ENCODE results near the gene SLC37A1.

SLC37A1 gene

GRCh38 chr21:42523941-42524340 is 10.3 kb downstream of the SLC37A1 start:
- no peak for DNase-seq
- Histone ChIP-seq H3K9me3 (ENCODE audit: insufficient read depth, low read length, severe bottlenecking) (no peaks in the 10 kb centered on the region), H4K20me1 (ENCODE audit: insufficient read depth, low read length) (peaks cover 25% of the 10 kb centered on the region), H3K27me3 (ENCODE audit: insufficient read depth, low read length, poor library complexity) (no peaks in the 10 kb centered on the region), H3K4me1 (ENCODE audit: insufficient read depth, low read length) (peaks cover 26% of the 10 kb centered on the region), H3K4me3 (ENCODE audit: low read depth in 1 of 2, low read length in 2 of 2) (no peak overlapping the region), H3K36me3 (ENCODE audit: insufficient read depth, low read length) (0 out of 2 replicates have a peak, but pooled peaks cover 12% of the 10 kb centered on the region), H2AFZ (ENCODE audit: low read depth, low read length) (no peak overlapping the region), H3K27ac (ENCODE audit: low read length) (no peak overlapping the region), H3K79me2 (ENCODE audit: insufficient read depth, low read length) (no peaks in the 10 kb centered on the region), H3K9ac (ENCODE audit: low read depth, low read length) (no peak overlapping the region), H3K4me2 (ENCODE audit: insufficient read depth, low read length) (no peak overlapping the region)
- no peak for ATAC-seq (ENCODE audit: insufficient read depth, low read depth)
- TF ChIP-seq EZH2 (IDR thresholded peaks at IDR 0.05; ENCODE audit: borderline replicate concordance, low read depth, low read length, severe bottlenecking) (no peak), CTCF (IDR thresholded peaks at IDR 0.05; ENCODE audit: borderline replicate concordance, extremely low read depth, low read length, poor library complexity, severe bottlenecking) (no peak)

GRCh38 chr21:42524341-42525028 is 10.8 kb downstream of the SLC37A1 start:
- TF ChIP-seq EZH2 (IDR thresholded peaks at IDR 0.05; ENCODE audit: borderline replicate concordance, low read depth, low read length, severe bottlenecking) = no peak
- no peak for TF ChIP-seq CTCF (IDR thresholded peaks at IDR 0.05; ENCODE audit: borderline replicate concordance, extremely low read depth, low read length, poor library complexity, severe bottlenecking)
- Histone ChIP-seq H3K79me2 (ENCODE audit: insufficient read depth, low read length) (no peaks in the 10 kb centered on the region), H2AFZ (ENCODE audit: low read depth, low read length) (no peak overlapping the region), H3K4me1 (ENCODE audit: insufficient read depth, low read length) (peaks cover 26% of the 10 kb centered on the region), H3K27me3 (ENCODE audit: insufficient read depth, low read length, poor library complexity) (no peaks in the 10 kb centered on the region), H3K9me3 (ENCODE audit: insufficient read depth, low read length, severe bottlenecking) (no peaks in the 10 kb centered on the region), H3K4me2 (ENCODE audit: insufficient read depth, low read length) (no peak overlapping the region), H3K27ac (ENCODE audit: low read length) (no peak overlapping the region), H4K20me1 (ENCODE audit: insufficient read depth, low read length) (peaks cover 25% of the 10 kb centered on the region), H3K4me3 (ENCODE audit: low read depth in 1 of 2, low read length in 2 of 2) (no peak overlapping the region), H3K9ac (ENCODE audit: low read depth, low read length) (no peak overlapping the region), H3K36me3 (ENCODE audit: insufficient read depth, low read length) (0 out of 2 replicates have a peak, but pooled peaks cover 12% of the 10 kb centered on the region)
- DNase-seq = no peak
- no peak for ATAC-seq (ENCODE audit: insufficient read depth, low read depth)

GRCh38 chr21:42525029-42525581 is 11.5 kb downstream of the SLC37A1 start:
- H3K79me2 ChIP-seq (ENCODE audit: insufficient read depth, low read length) = no peaks in the 10 kb centered on the region
- H3K9me3 ChIP-seq (ENCODE audit: insufficient read depth, low read length, severe bottlenecking) = no peaks in the 10 kb centered on the region
- no peak overlapping the region for H3K9ac ChIP-seq (ENCODE audit: low read depth, low read length)
- H3K27me3 ChIP-seq (ENCODE audit: insufficient read depth, low read length, poor library complexity) = no peaks in the 10 kb centered on the region
- H3K4me3 ChIP-seq (ENCODE audit: low read depth in 1 of 2, low read length in 2 of 2) = no peak overlapping the region
- 0 out of 2 replicates have a peak, but pooled peaks cover 7% of the 10 kb centered on the region for H3K36me3 ChIP-seq (ENCODE audit: insufficient read depth, low read length)
- H3K4me2 ChIP-seq (ENCODE audit: insufficient read depth, low read length) = no peak overlapping the region
- H3K4me1 ChIP-seq (ENCODE audit: insufficient read depth, low read length) = peaks cover 26% of the 10 kb centered on the region
- no peak overlapping the region for H3K27ac ChIP-seq (ENCODE audit: low read length)
- no peak overlapping the region for H2AFZ ChIP-seq (ENCODE audit: low read depth, low read length)
- no peak for DNase-seq
- ATAC-seq (ENCODE audit: insufficient read depth, low read depth) = no peak
- peaks cover 25% of the 10 kb centered on the region for H4K20me1 ChIP-seq (ENCODE audit: insufficient read depth, low read length)
- no peak for TF ChIP-seq EZH2 (IDR thresholded peaks at IDR 0.05; ENCODE audit: borderline replicate concordance, low read depth, low read length, severe bottlenecking)
- no peak for TF ChIP-seq CTCF (IDR thresholded peaks at IDR 0.05; ENCODE audit: borderline replicate concordance, extremely low read depth, low read length, poor library complexity, severe bottlenecking)
